A673 (cell line): ENCODE results near the gene FAM174C. TPM values are rescaled to one million over a fixed set of nuclear protein-coding genes. Genes with fewer than 3 reads are reported as not detected.

Experiments
- BruUV-seq: library from RNA; stranded (reverse); fragments of 400-500 nt; replicated peaks from 2 replicates; lab custom pipeline; 2021; lab: Mats Ljungman, UMichigan
- CTCF ChIA-PET: fragments of 300-600 bp; sonication (Branson Sonifier 250); formaldehyde crosslinking; loops from one replicate; lab custom pipeline; 2022; ENCODE audit warnings: antibody characterized with exemption; lab: Charles Lee
- POLR2A ChIA-PET: fragments of 300-600 bp; sonication (Branson Sonifier 250); formaldehyde crosslinking; loops from one replicate; lab custom pipeline; 2022; ENCODE audit warnings: antibody characterized with exemption; ENCODE audit not compliant: low non-redundant PET; lab: Charles Lee
- DNase-seq: peaks from one replicate; pipeline ENCODE4 v3.0.0-alpha.2; 2015; ENCODE audit warnings: low spot score
- H3K27ac ChIP-seq: fragments of 200-600 bp; sonication (generic); 2 replicates; pipeline ENCODE4 v1.5.1; 2016; ENCODE audit warnings: mixed run types, low read depth, mild to moderate bottlenecking, mixed read lengths, antibody characterized with exemption, low read length; ENCODE audit not compliant: poor library complexity, severe bottlenecking
- H3K27me3 ChIP-seq: fragments of 200-600 bp; sonication (generic); replicated peaks from 2 replicates; pipeline ENCODE4 v1.6.1; 2017; ENCODE audit warnings: mixed run types, low read depth, mild to moderate bottlenecking, mixed read lengths, antibody characterized with exemption, low read length; ENCODE audit not compliant: insufficient read depth, poor library complexity
- H3K36me3 ChIP-seq: fragments of 200-600 bp; sonication (generic); 2 replicates; pipeline ENCODE4 v1.6.1; 2016; ENCODE audit warnings: mixed run types, mild to moderate bottlenecking, mixed read lengths, antibody characterized with exemption, low read length; ENCODE audit not compliant: insufficient read depth, poor library complexity, severe bottlenecking
- H3K4me1 ChIP-seq: fragments of 200-600 bp; sonication (generic); 2 replicates; pipeline ENCODE4 v1.6.1; 2017; ENCODE audit warnings: mixed run types, mild to moderate bottlenecking, mixed read lengths, antibody characterized with exemption, low read length; ENCODE audit not compliant: insufficient read depth, poor library complexity, severe bottlenecking
- H3K4me3 ChIP-seq: fragments of 200-600 bp; sonication (generic); 2 replicates; pipeline ENCODE4 v1.5.1; 2016; ENCODE audit warnings: low read depth, mixed run types, mild to moderate bottlenecking, mixed read lengths, low read length; ENCODE audit not compliant: poor library complexity, severe bottlenecking
- H3K9me3 ChIP-seq: fragments of 200-600 bp; sonication (generic); 2 replicates; pipeline ENCODE4 v1.6.1; 2016; ENCODE audit warnings: mixed run types, low read depth, mild to moderate bottlenecking, mixed read lengths, antibody characterized with exemption, low read length; ENCODE audit not compliant: poor library complexity, severe bottlenecking
- EZH2 ChIP-seq: fragments of 200-600 bp; sonication (generic); IDR thresholded peaks from 2 replicates; pipeline ENCODE4 v1.6.1; 2017; ENCODE audit warnings: borderline replicate concordance, low read depth, mild to moderate bottlenecking, mixed read lengths, antibody characterized with exemption, low read length; ENCODE audit not compliant: poor library complexity, severe bottlenecking
- intact Hi-C: fragments of 100-400 bp; cut with micrococcal nuclease; formaldehyde crosslinking; loops from one replicate; pipeline ENCODE4 v1.10.0; 2022; ENCODE audit not compliant: unreplicated experiment
- total RNA-seq: library from RNA; stranded (reverse); gene quantifications from 2 replicates; pipeline ENCODE4 v1.2.3, GENCODE V29; 2021
- TF ChIP-seq, protein P1 (sequence below): fragments of 300-800, 200-600 bp; sonication (generic); conservative IDR thresholded peaks from 2 replicates; pipeline ENCODE4 v1.5.1; 2017; ENCODE audit warnings: low read depth, mild to moderate bottlenecking, antibody characterized with exemption, low read length, moderate library complexity, mixed read lengths

FAM174C gene
- total RNA-seq, 1 experiment from 2014 or later: 88.6 TPM

DNA sequence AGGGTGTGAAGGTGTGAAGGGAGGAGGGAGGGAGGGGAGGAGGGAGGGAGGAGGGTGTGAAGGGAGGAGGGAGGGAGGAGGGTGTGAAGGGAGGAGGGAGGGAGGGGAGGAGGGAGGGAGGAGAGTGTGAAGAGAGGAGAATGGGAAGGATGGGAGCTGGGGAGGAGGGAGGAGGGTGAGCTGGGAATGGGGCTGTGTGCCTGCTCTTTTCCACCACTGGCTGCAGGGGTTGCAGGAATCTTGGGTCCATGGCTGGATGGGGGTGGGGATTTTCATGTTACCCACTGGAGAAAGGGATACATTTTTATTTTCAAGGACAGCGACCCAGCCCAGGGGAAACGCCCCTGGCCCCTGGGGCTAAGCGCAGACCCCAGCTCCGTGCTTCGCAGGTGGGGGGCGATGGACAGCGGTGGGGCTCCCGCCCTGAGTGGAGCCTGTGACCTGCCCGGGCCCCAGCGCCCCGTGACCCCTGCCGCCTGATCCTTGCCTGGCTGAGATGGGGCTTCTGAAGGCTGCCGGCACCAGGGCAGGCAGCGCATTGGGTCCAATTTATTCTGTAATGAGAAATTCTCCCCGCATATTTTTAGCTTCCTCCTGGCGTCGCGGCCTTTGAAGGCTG is 7.4 kb downstream of the FAM174C start:
- H3K27ac ChIP-seq: no peak overlapping the region
- ChIA-PET CTCF (interaction anchor here (0.7 kb wide), 1 partner anchor 38 kb away, joined by 4 read pairs; no protein-coding TSS in a partner anchor), POLR2A (no interaction called here)
- peaks cover 9% of the 10 kb centered on the region for H3K36me3 ChIP-seq
- TF ChIP-seq, protein P1, sequence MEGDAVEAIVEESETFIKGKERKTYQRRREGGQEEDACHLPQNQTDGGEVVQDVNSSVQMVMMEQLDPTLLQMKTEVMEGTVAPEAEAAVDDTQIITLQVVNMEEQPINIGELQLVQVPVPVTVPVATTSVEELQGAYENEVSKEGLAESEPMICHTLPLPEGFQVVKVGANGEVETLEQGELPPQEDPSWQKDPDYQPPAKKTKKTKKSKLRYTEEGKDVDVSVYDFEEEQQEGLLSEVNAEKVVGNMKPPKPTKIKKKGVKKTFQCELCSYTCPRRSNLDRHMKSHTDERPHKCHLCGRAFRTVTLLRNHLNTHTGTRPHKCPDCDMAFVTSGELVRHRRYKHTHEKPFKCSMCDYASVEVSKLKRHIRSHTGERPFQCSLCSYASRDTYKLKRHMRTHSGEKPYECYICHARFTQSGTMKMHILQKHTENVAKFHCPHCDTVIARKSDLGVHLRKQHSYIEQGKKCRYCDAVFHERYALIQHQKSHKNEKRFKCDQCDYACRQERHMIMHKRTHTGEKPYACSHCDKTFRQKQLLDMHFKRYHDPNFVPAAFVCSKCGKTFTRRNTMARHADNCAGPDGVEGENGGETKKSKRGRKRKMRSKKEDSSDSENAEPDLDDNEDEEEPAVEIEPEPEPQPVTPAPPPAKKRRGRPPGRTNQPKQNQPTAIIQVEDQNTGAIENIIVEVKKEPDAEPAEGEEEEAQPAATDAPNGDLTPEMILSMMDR: no peak
- no peak for TF ChIP-seq EZH2
- H3K27me3 ChIP-seq: peaks cover 28% of the 10 kb centered on the region
- DNase-seq: no peak
- no peak overlapping the region for H3K4me3 ChIP-seq
- H3K4me1 ChIP-seq: peaks cover 7% of the 10 kb centered on the region
- no peaks in the 10 kb centered on the region for H3K9me3 ChIP-seq
- BruUV-seq: no TSS peak
- intact Hi-C loops: no loop called here

DNA sequence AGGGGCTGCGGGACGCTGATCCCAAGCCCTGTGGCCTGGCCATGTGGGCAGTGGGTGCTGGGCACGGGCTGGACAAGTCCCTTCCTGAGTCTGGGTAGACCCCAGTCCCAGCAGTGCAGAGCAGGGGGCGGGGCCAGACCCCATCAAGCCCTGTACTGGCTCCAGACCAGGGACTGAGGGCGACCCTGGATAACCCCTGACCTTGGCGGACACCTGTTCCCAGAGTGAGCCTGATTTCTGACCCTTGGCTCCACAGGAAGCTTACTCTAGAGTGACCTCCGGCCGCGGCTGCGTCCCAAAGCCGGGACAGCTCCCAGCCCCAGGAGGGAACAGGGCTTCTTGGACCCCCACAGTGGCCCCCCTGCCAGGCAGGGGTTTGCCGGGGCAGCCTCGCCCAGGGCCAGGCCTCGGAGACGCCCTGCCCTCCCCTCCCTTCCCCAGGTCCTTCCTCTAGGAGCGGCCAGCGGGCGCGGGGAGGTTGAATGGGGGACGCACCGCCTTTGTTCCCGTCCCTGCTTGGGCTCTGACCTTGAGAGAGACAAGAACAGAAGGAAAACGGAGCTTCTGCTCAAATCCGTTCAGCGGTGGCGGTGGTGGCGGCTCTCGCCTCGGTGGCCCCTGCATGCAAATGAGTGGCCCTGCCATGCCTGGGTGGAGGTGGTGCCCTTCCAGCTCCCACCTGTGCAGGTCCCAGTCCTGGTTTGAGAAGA is 8.0 kb downstream of the FAM174C start:
- no peak for DNase-seq
- Histone ChIP-seq H3K4me1 (peaks cover 7% of the 10 kb centered on the region), H3K4me3 (no peak overlapping the region), H3K27me3 (peaks cover 33% of the 10 kb centered on the region), H3K36me3 (peaks cover 9% of the 10 kb centered on the region), H3K27ac (no peak overlapping the region), H3K9me3 (no peaks in the 10 kb centered on the region)
- ChIA-PET POLR2A (no interaction called here), CTCF (interaction anchor here (0.7 kb wide), 1 partner anchor 39 kb away, joined by 4 read pairs; no protein-coding TSS in a partner anchor)
- intact Hi-C loops: no loop called here
- no peak for TF ChIP-seq EZH2
- TF ChIP-seq, protein P1: no peak
- no TSS peak for BruUV-seq

DNA sequence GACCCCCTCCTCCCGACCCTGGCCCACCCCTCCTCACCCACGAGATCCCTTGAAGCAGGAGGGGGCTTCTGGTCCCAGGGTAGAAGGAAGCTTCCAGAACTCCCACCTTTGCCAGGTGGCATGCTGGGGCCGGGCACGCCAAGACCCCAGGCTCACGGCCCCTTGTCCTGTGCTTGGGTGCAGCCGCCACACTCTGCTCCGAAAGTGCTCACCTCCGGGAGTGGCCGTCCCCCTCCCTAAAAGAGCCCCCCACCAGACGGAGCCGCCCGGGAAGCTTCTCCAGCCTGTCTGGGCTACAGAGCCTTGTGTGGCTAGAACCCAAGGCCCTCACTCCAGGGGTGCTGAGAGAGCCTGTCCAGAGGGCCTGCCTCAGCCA is 8.6 kb downstream of the FAM174C start:
- H3K4me3 ChIP-seq: no peak overlapping the region
- H3K27ac ChIP-seq: no peak overlapping the region
- no peak for DNase-seq
- peaks cover 33% of the 10 kb centered on the region for H3K27me3 ChIP-seq
- TF ChIP-seq, protein P1: no peak
- TF ChIP-seq EZH2: no peak
- intact Hi-C loops: no loop called here
- ChIA-PET CTCF (no interaction called here), POLR2A (no interaction called here)
- peaks cover 7% of the 10 kb centered on the region for H3K4me1 ChIP-seq
- no peaks in the 10 kb centered on the region for H3K9me3 ChIP-seq
- peaks cover 7% of the 10 kb centered on the region for H3K36me3 ChIP-seq
- no TSS peak for BruUV-seq
